T-helper 1 cell treated with Interleukin-12 subunit alpha and Interleukin-12 subunit beta and Interleukin-4 antibody, amounts not matched to agents 30 μg/mL and 1 μg/mL, for 36 hours (primary cell): Measurements from ENCODE around the gene MEF2D.

Source experiments
- H3K27ac Mint-ChIP-seq: one replicate; pipeline ENCODE4 v1.8.0; 2021; ENCODE audit warnings: mild to moderate bottlenecking, mixed read lengths
- H3K27me3 Mint-ChIP-seq: one replicate; pipeline ENCODE4 v1.8.0; 2021; ENCODE audit warnings: low read depth, mixed read lengths
- H3K36me3 Mint-ChIP-seq: one replicate; pipeline ENCODE4 v1.8.0; 2021; ENCODE audit warnings: low read depth, mixed read lengths
- H3K4me1 Mint-ChIP-seq: one replicate; pipeline ENCODE4 v1.8.0; 2021; ENCODE audit warnings: low read depth, mixed read lengths
- H3K4me3 Mint-ChIP-seq: one replicate; pipeline ENCODE4 v1.8.0; 2021; ENCODE audit warnings: mild to moderate bottlenecking, moderate library complexity, mixed read lengths
- H3K9me3 Mint-ChIP-seq: one replicate; pipeline ENCODE4 v1.8.0; 2021; ENCODE audit warnings: mixed read lengths

The MEF2D gene

GRCh38 chr1:156422602-156423091, 77.9 kb downstream of the MEF2D start:
- Mint-ChIP-seq H3K27me3 (peaks cover 97% of the 10 kb centered on the region), H3K36me3 (no peaks in the 10 kb centered on the region), H3K4me3 (no peak overlapping the region), H3K4me1 (peaks cover 11% of the 10 kb centered on the region), H3K27ac (no peak overlapping the region), H3K9me3 (no peaks in the 10 kb centered on the region)

GRCh38 chr1:156421939-156422601, 78.5 kb downstream of the MEF2D start:
- Mint-ChIP-seq H3K27ac (peak overlapping the region; percentile 16), H3K9me3 (no peaks in the 10 kb centered on the region), H3K36me3 (no peaks in the 10 kb centered on the region), H3K4me1 (peaks cover 11% of the 10 kb centered on the region), H3K27me3 (peaks cover 97% of the 10 kb centered on the region), H3K4me3 (peak overlapping the region; percentile 44)

GRCh38 chr1:156421062-156421938, 79.3 kb downstream of the MEF2D start:
- H3K4me3 Mint-ChIP-seq: peak overlapping the region; percentile 89
- H3K4me1 Mint-ChIP-seq: peaks cover 11% of the 10 kb centered on the region
- H3K36me3 Mint-ChIP-seq: no peaks in the 10 kb centered on the region
- H3K27ac Mint-ChIP-seq: no peak overlapping the region
- H3K9me3 Mint-ChIP-seq: no peaks in the 10 kb centered on the region
- H3K27me3 Mint-ChIP-seq: peaks cover 96% of the 10 kb centered on the region

- Mint-ChIP-seq H3K27me3 (peaks cover 95% of the 10 kb centered on the region), H3K9me3 (no peaks in the 10 kb centered on the region), H3K4me3 (peak overlapping the region; percentile 89), H3K4me1 (peaks cover 11% of the 10 kb centered on the region), H3K27ac (peak overlapping the region; percentile 68), H3K36me3 (no peaks in the 10 kb centered on the region)
These were observed 80.1 kb downstream of the MEF2D start for GRCh38 chr1:156420205-156421061.

- Mint-ChIP-seq H3K27ac (no peak overlapping the region), H3K27me3 (peaks cover 95% of the 10 kb centered on the region), H3K4me1 (peaks cover 11% of the 10 kb centered on the region)
These were observed 80.7 kb downstream of the MEF2D start for GRCh38 chr1:156419854-156420204.

GRCh38 chr1:156418416-156419070, 82.0 kb downstream of the MEF2D start:
- Mint-ChIP-seq H3K9me3 (no peaks in the 10 kb centered on the region), H3K4me3 (no peak overlapping the region), H3K4me1 (peaks cover 11% of the 10 kb centered on the region), H3K27ac (no peak overlapping the region), H3K36me3 (no peaks in the 10 kb centered on the region), H3K27me3 (peaks cover 91% of the 10 kb centered on the region)

More at GRCh38 chr1:156419854-156420204, 80.7 kb downstream of the MEF2D start:
- Mint-ChIP-seq H3K9me3 (no peaks in the 10 kb centered on the region), H3K36me3 (no peaks in the 10 kb centered on the region), H3K4me3 (peak overlapping the region; percentile 89)

GRCh38 chr1:156417401-156418020, 83.1 kb downstream of the MEF2D start:
- no peak overlapping the region for H3K27ac Mint-ChIP-seq
- H3K27me3 Mint-ChIP-seq: peaks cover 82% of the 10 kb centered on the region
- peaks cover 11% of the 10 kb centered on the region for H3K4me1 Mint-ChIP-seq

GRCh38 chr1:156416993-156417392, 83.6 kb downstream of the MEF2D start:
- H3K27me3 Mint-ChIP-seq: peaks cover 82% of the 10 kb centered on the region
- no peaks in the 10 kb centered on the region for H3K36me3 Mint-ChIP-seq
- H3K4me1 Mint-ChIP-seq: peaks cover 11% of the 10 kb centered on the region
- H3K27ac Mint-ChIP-seq: no peak overlapping the region
- no peak overlapping the region for H3K4me3 Mint-ChIP-seq
- no peaks in the 10 kb centered on the region for H3K9me3 Mint-ChIP-seq

More at GRCh38 chr1:156417401-156418020, 83.1 kb downstream of the MEF2D start:
- no peaks in the 10 kb centered on the region for H3K36me3 Mint-ChIP-seq
- H3K9me3 Mint-ChIP-seq: no peaks in the 10 kb centered on the region
- no peak overlapping the region for H3K4me3 Mint-ChIP-seq

- Mint-ChIP-seq H3K36me3 (no peaks in the 10 kb centered on the region), H3K4me3 (no peak overlapping the region), H3K4me1 (no peaks in the 10 kb centered on the region), H3K27me3 (peaks cover 74% of the 10 kb centered on the region), H3K27ac (no peak overlapping the region), H3K9me3 (no peaks in the 10 kb centered on the region)
These were observed 86.0 kb downstream of the MEF2D start for GRCh38 chr1:156414461-156415064.
